ENCODE data around the gene CFAP92. TPM values are rescaled to one million over a fixed set of nuclear protein-coding genes. Genes with fewer than 3 reads are reported as not detected.
A peak's percentile ranks its signal among the peaks of the same experiment; 100 is the strongest.
"Not testable (repeated sequence)": the region's sequence is repeated elsewhere in the genome, so short reads cannot be mapped to it uniquely, and the experiment has no call there.

CFAP92 gene
- total RNA-seq, 1 experiment from 2014 or later, result not detected

DNA sequence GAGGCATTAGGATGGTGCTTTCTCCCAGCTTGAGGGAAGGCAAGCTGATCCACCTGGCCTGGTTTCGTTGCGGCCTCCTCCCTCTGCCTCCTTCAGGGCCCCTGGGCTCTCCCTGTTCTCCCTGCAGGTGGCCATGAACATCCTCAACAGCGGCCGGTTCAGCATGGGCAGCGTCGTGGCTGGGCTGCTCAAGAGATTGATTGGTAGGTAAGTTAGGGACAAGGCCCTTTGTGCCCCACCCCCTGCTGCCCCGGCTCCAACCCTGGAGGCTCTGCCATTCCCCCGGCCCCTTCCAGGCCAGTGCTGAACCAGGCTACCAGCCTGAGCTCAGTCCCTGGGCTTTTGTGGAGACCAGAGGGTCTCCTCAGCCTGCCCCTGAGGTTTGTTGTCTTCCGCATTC, 91.5 kb downstream of the CFAP92 start:
- no peak for DNase-seq (ENCODE audit: low read depth)

- DNase-seq (ENCODE audit: low read depth), result no peak
Measured at GRCh38 chr3:128895843-128896697, 97.8 kb downstream of the CFAP92 start.

GRCh38 chr3:128889139-128889894, 104.6 kb downstream of the CFAP92 start:
- DNase-seq (ENCODE audit: low read depth), result no peak

GRCh38 chr3:128884992-128885391, 108.9 kb downstream of the CFAP92 start:
- no peak for DNase-seq (ENCODE audit: low read depth)

- DNase-seq (ENCODE audit: low read depth), result no peak
Measured at GRCh38 chr3:128882719-128883118, 111.2 kb downstream of the CFAP92 start.

DNA sequence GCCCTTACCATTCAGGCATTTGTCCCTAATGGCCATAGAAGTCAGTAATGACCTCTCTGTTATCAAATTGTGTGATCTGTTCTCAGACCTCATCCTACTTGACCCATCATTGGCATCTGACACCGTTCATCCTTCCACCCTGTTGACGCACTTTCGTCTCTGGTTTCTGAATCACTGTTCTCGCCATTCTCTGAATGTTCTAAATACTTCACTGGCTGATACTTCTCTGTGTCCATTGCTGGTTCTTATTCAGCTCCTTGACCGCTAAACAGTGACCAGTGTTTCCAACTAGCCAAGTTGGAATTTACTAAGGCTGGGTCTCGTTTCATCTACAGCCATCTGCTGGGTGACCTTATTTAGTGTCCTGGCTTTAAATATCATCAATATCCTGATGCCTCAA, 112.3 kb downstream of the CFAP92 start:
- no peak for DNase-seq (ENCODE audit: low read depth)

DNA sequence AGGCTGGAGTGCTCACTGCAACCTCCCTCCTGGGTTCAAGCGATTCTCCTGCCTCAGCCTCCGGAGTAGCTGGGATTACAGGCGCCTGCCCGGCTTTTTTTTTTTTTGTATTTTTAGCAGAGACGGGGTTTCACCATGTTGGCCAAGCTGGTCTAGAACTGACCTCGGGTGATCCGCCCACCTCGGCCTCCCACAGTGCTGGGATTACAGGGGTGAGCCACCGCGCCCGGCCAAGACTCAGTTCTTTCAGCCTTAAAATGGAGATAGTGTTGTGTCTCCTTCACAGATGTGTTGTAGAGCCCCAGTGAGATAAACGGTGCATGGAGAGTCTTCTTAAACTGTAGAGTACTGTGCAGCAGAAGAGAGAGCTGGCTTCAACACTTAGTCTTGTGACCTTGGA, 113.4 kb downstream of the CFAP92 start:
- not testable (repeated sequence) for DNase-seq (ENCODE audit: low read depth)

DNA sequence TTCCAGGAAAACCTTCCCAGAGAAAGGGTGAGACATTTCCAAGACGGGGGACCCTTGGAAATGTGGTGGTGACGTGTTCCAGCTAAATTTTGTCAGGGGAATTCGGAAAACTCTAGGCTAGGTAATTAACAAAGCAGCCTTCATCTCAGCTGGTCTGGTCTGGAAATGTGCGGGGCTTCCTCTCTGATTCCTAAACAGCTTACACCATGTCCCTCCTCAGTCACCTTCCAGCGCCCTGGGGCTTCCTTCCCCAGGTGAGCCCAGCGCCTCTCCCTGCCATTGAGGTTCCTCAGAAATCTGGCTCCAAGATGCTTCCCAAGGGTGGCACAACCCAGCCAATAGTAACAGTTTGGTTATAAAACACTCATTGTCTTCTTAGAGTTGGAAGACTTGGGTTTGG, 113.9 kb downstream of the CFAP92 start:
- DNase-seq (ENCODE audit: low read depth), result no peak

GRCh38 chr3:128879125-128879969, 114.5 kb downstream of the CFAP92 start, which contains the start of gene ACAD9:
ACAD9 (plus strand) TSS chr3:128879620; CDS start chr3:128879692, 72 bp downstream.
- DNase-seq (ENCODE audit: low read depth), result peak; percentile 97

DNA sequence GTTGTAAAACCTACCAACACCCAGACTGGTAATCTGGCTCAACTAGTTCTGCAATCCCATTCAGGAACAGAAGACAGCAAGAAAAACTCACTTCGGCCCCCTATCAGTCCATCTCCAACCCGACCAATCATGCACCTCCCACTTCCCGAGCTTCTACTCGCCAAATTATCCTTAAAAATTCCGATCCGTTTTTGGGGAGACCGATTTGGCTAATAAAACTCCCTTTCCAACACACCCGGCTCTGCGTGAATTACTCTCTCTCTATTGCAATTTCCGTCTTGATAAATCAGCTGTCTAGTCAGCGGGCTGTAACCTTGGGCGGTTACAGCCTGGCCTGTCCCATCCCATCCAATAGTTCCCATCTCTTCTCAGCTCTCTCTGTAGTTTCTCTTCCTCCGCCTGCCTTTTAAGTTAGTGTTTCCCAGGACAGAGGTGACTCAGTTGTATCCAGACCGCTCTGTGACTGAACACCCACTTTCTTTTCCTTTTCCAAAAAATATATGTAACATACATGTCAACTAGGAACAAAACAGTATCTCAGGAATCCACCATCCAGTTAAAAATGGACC, 115.2 kb downstream of the CFAP92 start:
- peak; percentile 68 for DNase-seq (ENCODE audit: low read depth)

DNA sequence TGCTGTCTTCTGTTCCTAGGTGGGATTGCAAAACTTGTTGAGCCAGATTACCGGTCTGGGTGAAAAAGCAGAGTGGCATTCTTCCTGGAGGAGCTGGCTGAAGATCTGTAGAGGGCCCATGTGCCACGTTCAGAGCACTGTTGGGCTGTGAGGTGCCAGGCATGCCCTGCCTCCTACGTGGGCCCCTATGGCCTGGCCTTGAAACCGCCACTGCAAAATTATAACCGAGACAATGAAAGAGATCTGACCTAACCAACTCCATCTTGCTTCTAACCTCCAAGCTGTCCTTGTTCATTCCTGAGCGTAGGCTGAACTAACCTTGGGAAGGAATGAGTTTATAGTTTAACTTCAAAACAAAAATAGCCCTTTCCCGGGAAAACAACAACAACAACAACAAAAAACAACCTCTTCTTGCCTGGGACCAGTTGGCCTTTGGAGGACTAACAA, 115.8 kb downstream of the CFAP92 start:
- DNase-seq (ENCODE audit: low read depth), result no peak

DNA sequence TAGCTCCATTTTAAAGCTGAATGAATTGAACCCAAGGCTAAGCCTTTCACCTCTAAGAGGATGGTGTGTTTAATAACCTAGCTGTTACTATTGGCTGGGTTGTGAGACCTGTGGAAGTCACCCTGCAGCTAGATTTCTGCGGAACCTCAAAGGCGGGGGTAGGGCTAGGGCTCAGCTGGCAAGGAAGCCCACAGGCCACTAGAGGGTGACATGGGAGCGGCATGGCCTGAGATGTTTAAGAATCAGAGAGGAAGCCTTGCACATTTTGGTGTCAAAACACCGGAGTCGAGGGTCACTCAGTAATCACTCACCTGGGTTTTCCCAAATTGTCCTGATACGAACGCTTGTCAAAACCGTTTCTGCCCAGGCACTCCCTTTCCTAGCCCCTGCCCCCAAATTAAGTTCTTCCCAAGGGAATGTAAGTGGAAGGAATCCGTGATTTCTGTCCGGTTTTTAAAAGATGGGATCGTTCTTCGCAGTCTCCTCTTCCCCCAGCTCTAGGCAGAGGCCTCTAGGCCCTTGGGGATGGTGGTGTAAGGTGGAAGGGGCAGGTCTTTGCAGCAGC, 118.2 kb downstream of the CFAP92 start:
- peak; percentile 23 for DNase-seq (ENCODE audit: low read depth)

- peak; percentile 19 for DNase-seq (ENCODE audit: low read depth)
Measured at GRCh38 chr3:128874481-128875180, 119.2 kb downstream of the CFAP92 start.

DNA sequence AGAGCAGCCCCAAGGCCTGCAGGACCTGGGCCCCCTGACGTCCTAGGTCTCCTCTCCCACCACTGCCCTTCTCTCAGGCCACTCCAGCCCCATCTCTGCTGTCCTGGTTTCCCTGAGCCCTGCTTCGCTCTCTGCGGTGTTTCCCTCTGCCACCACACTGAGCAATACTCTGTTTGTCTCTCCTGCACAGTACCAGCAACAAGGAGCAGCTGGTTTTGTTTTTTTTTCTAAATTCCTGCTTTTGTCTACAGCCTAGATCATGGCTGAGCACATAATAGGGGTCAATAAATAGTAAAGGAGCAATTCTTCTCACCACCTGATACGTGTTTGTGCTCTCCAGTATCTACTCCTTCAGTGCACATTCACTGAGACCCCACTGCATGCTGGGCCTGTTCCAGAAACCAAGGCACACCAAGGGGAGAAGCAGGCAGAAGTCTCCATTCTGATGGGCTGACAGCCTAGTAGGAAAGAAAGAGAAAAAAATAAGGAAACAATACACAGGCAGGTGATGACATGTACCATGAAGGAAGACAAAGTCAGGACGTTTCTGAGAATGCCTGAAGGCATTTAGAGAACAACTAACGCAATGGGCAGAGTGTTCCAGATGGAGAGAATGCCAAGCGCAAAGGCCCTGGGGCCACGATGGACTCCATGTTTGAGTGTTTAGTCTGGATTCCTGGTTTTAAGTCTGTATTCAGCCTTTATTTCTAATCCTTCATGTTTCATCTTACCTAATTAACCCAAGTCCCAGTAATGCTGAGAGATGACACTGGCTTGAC, 120.4 kb downstream of the CFAP92 start:
- DNase-seq (ENCODE audit: low read depth), result no peak

DNA sequence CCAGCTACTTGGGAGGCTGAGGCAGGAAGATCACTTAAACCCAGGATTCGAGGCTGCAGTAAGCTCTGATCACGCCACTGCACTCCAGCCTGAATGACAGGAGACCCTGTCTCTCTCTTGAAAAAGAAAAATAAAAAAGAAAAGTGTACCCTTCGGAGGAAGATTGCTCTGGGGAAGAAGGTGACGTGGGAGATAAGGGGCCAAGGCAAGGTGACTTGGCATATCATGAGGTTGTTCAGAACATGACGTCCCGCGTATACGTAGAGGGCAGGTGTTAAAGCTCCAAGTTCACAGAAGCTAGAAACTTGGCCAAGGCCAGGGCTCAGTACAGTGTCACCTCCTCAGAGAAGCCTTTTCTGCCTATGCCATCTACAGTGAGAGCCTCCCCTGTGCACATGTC, 121.1 kb downstream of the CFAP92 start:
- DNase-seq (ENCODE audit: low read depth), result no peak

DNA sequence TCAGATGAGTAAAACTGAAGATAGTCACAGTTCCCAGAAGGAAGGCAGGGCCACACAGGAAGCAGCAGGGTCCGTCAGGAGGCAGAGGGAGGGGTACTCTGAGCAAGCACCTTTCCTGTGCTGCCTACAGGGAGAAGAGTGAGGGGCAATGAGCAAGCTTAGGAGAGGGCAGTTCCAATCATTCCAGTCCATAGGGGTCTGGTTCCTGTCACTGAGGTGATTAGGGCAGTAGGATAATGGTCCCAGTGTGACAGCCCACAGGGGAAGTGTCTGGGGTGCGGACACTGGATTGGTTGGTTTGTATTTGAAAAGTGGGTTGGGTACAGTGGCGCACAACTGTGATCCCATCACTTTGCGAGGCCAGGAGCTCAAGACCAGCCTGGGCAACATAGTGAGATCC, 121.6 kb downstream of the CFAP92 start:
- DNase-seq (ENCODE audit: low read depth), result no peak

DNA sequence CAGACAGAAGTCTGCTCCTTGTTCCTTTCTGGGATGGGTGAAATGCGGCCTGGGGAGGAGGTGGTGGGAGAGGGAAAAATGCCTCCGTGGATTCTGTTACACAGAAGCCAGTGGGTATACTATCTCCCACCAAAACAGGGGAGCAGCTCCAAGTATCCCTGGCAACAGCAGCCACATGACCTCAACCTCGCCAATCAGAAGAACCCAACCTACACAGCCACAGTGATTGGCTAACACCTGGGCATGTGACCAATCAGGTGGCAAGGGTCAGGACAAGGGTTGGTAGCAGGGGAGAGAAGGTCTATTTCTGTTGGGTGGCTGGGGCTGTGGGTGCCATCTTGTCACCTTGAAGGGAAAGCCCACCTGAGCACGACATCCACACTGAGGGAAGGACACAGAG, 123.5 kb downstream of the CFAP92 start:
- DNase-seq (ENCODE audit: low read depth), result no peak

GRCh38 chr3:128867200-128868125, 126.4 kb downstream of the CFAP92 start:
- DNase-seq (ENCODE audit: low read depth), result no peak
